Measurements from ENCODE around the gene CPM. TPM values are rescaled to one million over a fixed set of nuclear protein-coding genes. Genes with fewer than 3 reads are reported as not detected.

The CPM gene
- total and polyA plus RNA-seq, 5 donors from 2014 or later: 2.5 to 7.9 (median 5.6) TPM

DNA sequence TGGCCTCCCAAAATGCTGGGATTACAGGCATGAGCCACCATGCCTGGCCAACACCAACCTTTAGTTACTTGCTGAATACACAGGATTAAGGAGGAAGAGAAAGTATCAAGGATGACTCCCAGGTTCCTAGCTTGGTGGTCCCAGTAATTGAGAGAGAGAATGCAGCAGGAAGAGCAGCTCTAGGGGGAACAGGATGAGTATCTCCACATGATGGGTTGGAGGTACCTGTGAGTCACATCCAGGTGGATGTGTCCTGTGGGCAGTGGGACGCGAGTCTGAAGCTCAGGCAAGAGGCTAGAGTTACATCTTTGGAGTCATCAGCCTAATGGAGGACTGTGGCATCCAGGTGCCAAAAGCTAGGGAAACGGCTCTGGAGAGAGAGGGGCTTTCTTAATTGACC is 77.9 kb downstream of the CPM start:
- no peaks in the 10 kb centered on the region for H3K4me1 ChIP-seq (ENCODE audit: control insufficient read depth, insufficient read depth, low read length, poor library complexity, severe bottlenecking)
- no peak overlapping the region for H3K4me3 Mint-ChIP-seq
- no peaks in the 10 kb centered on the region for H3K9me3 Mint-ChIP-seq
- peaks cover 3% of the 10 kb centered on the region for H3K36me3 Mint-ChIP-seq
- H3K27me3 Mint-ChIP-seq: peaks cover 4% of the 10 kb centered on the region
- H3K4me1 Mint-ChIP-seq: peaks cover 0 to 3% (median 1%) of the 10 kb centered on the region in 4 donors
- no peaks in the 10 kb centered on the region for H3K27me3 ChIP-seq (ENCODE audit: control insufficient read depth, insufficient read depth, low read length)
- DNase-seq: no peak
- ATAC-seq (ENCODE audit: low read depth in 2 of 2): no peak
- no peaks in the 10 kb centered on the region for H3K9me3 ChIP-seq (ENCODE audit: control insufficient read depth in 2 of 2, low read length in 2 of 2)
- H3K27ac ChIP-seq (ENCODE audit: insufficient read depth, low read length, poor library complexity, severe bottlenecking): no peak overlapping the region
- H3K36me3 ChIP-seq (ENCODE audit: control insufficient read depth, insufficient read depth, low read length): no peaks in the 10 kb centered on the region
- H3K4me3 ChIP-seq (ENCODE audit: low read depth, low read length): no peak overlapping the region
- no peak overlapping the region for H3K27ac Mint-ChIP-seq

DNA sequence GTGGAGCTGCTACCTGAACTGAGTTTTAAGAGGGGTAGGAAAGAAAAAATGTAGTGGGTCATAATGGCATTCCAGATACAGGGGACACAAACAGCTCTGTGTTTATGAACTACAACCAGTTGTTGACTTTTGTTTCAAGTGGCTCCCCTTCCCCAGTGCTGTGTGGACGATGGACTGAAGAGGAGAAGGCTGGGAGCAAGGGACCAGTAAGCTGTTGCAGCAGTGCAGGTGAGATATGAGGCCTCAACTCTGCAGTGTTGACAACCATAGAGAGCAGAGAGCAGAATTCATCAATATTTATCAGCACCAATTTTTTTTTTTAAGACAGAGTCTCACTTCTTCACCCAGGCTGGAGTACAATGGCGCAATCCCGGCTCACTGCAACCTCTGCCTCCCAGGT is 78.4 kb downstream of the CPM start:
- H3K27ac Mint-ChIP-seq: no peak overlapping the region
- H3K36me3 ChIP-seq (ENCODE audit: control insufficient read depth, insufficient read depth, low read length): no peaks in the 10 kb centered on the region
- H3K9me3 Mint-ChIP-seq: no peaks in the 10 kb centered on the region
- ATAC-seq (ENCODE audit: low read depth in 2 of 2) (no peak), DNase-seq (no peak)
- H3K4me3 ChIP-seq (ENCODE audit: low read depth, low read length): no peak overlapping the region
- peaks cover 3% of the 10 kb centered on the region for H3K36me3 Mint-ChIP-seq
- H3K27me3 Mint-ChIP-seq: peaks cover 4% of the 10 kb centered on the region
- peaks cover 0 to 3% (median 0%) of the 10 kb centered on the region in 4 donors for H3K4me1 Mint-ChIP-seq
- no peaks in the 10 kb centered on the region for H3K4me1 ChIP-seq (ENCODE audit: control insufficient read depth, insufficient read depth, low read length, poor library complexity, severe bottlenecking)
- H3K27ac ChIP-seq (ENCODE audit: insufficient read depth, low read length, poor library complexity, severe bottlenecking): no peak overlapping the region
- H3K9me3 ChIP-seq (ENCODE audit: control insufficient read depth in 2 of 2, low read length in 2 of 2): no peaks in the 10 kb centered on the region
- H3K4me3 Mint-ChIP-seq: no peak overlapping the region
- H3K27me3 ChIP-seq (ENCODE audit: control insufficient read depth, insufficient read depth, low read length): no peaks in the 10 kb centered on the region

- Mint-ChIP-seq H3K36me3 (peaks cover 3% of the 10 kb centered on the region), H3K4me1 (peaks cover 0 to 3% (median 0%) of the 10 kb centered on the region in 4 donors), H3K9me3 (no peaks in the 10 kb centered on the region), H3K27me3 (peaks cover 4% of the 10 kb centered on the region), H3K4me3 (no peak overlapping the region), H3K27ac (no peak overlapping the region)
- Histone ChIP-seq H3K4me1 (ENCODE audit: control insufficient read depth, insufficient read depth, low read length, poor library complexity, severe bottlenecking) (no peaks in the 10 kb centered on the region), H3K27me3 (ENCODE audit: control insufficient read depth, insufficient read depth, low read length) (no peaks in the 10 kb centered on the region), H3K9me3 (ENCODE audit: control insufficient read depth in 2 of 2, low read length in 2 of 2) (no peaks in the 10 kb centered on the region), H3K4me3 (ENCODE audit: low read depth, low read length) (no peak overlapping the region), H3K27ac (ENCODE audit: insufficient read depth, low read length, poor library complexity, severe bottlenecking) (no peak overlapping the region), H3K36me3 (ENCODE audit: control insufficient read depth, insufficient read depth, low read length) (no peaks in the 10 kb centered on the region)
- DNase-seq (no peak), ATAC-seq (ENCODE audit: low read depth in 2 of 2) (no peak)
Observed at GRCh38 chr12:68854078-68854468, 78.9 kb downstream of the CPM start.

- no peak overlapping the region for H3K27ac Mint-ChIP-seq
- Histone ChIP-seq H3K36me3 (ENCODE audit: control insufficient read depth, insufficient read depth, low read length) (no peaks in the 10 kb centered on the region), H3K27ac (ENCODE audit: insufficient read depth, low read length, poor library complexity, severe bottlenecking) (no peak overlapping the region), H3K9me3 (ENCODE audit: control insufficient read depth in 2 of 2, low read length in 2 of 2) (no peaks in the 10 kb centered on the region), H3K4me3 (ENCODE audit: low read depth, low read length) (no peak overlapping the region), H3K27me3 (ENCODE audit: control insufficient read depth, insufficient read depth, low read length) (no peaks in the 10 kb centered on the region), H3K4me1 (ENCODE audit: control insufficient read depth, insufficient read depth, low read length, poor library complexity, severe bottlenecking) (no peaks in the 10 kb centered on the region)
- H3K9me3 Mint-ChIP-seq: no peaks in the 10 kb centered on the region
- no peak for DNase-seq
- ATAC-seq (ENCODE audit: low read depth in 2 of 2): no peak
- H3K36me3 Mint-ChIP-seq: peaks cover 3% of the 10 kb centered on the region
- H3K4me1 Mint-ChIP-seq: peaks cover 0 to 3% (median 0%) of the 10 kb centered on the region in 4 donors
- no peak overlapping the region for H3K4me3 Mint-ChIP-seq
- peaks cover 4% of the 10 kb centered on the region for H3K27me3 Mint-ChIP-seq
Observed at GRCh38 chr12:68853396-68854077, 79.4 kb downstream of the CPM start.

- DNase-seq (no peak), ATAC-seq (ENCODE audit: low read depth in 2 of 2) (no peak)
- Mint-ChIP-seq H3K4me3 (no peak overlapping the region), H3K36me3 (peaks cover 3% of the 10 kb centered on the region), H3K27me3 (peaks cover 4% of the 10 kb centered on the region), H3K9me3 (no peaks in the 10 kb centered on the region), H3K4me1 (peaks cover 0 to 3% (median 0%) of the 10 kb centered on the region in 4 donors), H3K27ac (no peak overlapping the region)
- Histone ChIP-seq H3K27ac (ENCODE audit: insufficient read depth, low read length, poor library complexity, severe bottlenecking) (no peak overlapping the region), H3K36me3 (ENCODE audit: control insufficient read depth, insufficient read depth, low read length) (no peaks in the 10 kb centered on the region), H3K4me3 (ENCODE audit: low read depth, low read length) (no peak overlapping the region), H3K9me3 (ENCODE audit: control insufficient read depth in 2 of 2, low read length in 2 of 2) (no peaks in the 10 kb centered on the region), H3K4me1 (ENCODE audit: control insufficient read depth, insufficient read depth, low read length, poor library complexity, severe bottlenecking) (no peaks in the 10 kb centered on the region), H3K27me3 (ENCODE audit: control insufficient read depth, insufficient read depth, low read length) (no peaks in the 10 kb centered on the region)
Observed at GRCh38 chr12:68851592-68852306, 81.2 kb downstream of the CPM start.

DNA sequence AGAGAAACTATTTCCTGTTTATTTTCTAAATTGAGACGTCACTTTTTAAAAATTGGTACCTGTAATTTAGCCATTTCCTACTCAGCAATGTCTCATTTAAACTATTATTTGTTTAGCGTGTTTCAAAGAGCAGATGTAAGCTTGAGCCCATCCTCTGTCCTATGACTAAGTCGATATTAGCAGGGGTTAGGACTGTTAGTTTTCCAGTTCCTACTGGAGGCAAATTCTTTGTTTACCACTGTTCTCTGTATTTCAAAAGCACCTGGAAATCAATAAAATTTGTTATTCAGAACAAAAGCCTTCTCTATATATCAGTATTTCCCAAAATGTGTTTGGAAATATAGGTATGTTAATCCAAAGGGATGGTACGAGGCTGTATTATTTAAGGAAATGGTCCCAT is 82.6 kb downstream of the CPM start:
- no peaks in the 10 kb centered on the region for H3K9me3 ChIP-seq (ENCODE audit: control insufficient read depth in 2 of 2, low read length in 2 of 2)
- H3K4me3 ChIP-seq (ENCODE audit: low read depth, low read length): no peak overlapping the region
- H3K4me1 ChIP-seq (ENCODE audit: control insufficient read depth, insufficient read depth, low read length, poor library complexity, severe bottlenecking): no peaks in the 10 kb centered on the region
- no peaks in the 10 kb centered on the region for H3K9me3 Mint-ChIP-seq
- H3K27ac Mint-ChIP-seq: no peak overlapping the region
- H3K36me3 Mint-ChIP-seq: peaks cover 3% of the 10 kb centered on the region
- no peaks in the 10 kb centered on the region for H3K36me3 ChIP-seq (ENCODE audit: control insufficient read depth, insufficient read depth, low read length)
- DNase-seq (no peak), ATAC-seq (ENCODE audit: low read depth in 2 of 2) (no peak)
- no peak overlapping the region for H3K4me3 Mint-ChIP-seq
- peaks cover 0 to 3% (median 0%) of the 10 kb centered on the region in 4 donors for H3K4me1 Mint-ChIP-seq
- no peak overlapping the region for H3K27ac ChIP-seq (ENCODE audit: insufficient read depth, low read length, poor library complexity, severe bottlenecking)
- H3K27me3 ChIP-seq (ENCODE audit: control insufficient read depth, insufficient read depth, low read length): no peaks in the 10 kb centered on the region
- peaks cover 4% of the 10 kb centered on the region for H3K27me3 Mint-ChIP-seq

DNA sequence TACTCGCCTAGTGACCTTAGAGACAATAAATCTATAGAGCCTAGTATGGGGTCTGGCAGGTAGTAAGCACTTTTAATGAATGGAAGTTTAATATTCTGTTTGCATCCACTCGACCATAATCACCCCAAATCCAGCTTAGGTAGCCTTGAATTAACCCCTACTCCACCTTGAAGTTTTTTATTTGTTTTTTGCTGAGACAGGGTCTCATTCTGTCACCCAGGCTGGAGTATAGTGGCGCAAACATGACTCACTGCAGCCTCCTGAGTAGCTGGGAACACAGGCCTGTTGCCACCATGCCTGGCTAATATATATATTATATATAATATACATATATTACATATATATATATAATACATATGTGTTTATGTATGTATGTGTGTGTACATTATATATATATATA is 86.2 kb downstream of the CPM start:
- Histone ChIP-seq H3K36me3 (ENCODE audit: control insufficient read depth, insufficient read depth, low read length) (peaks cover 18% of the 10 kb centered on the region), H3K27ac (ENCODE audit: insufficient read depth, low read length, poor library complexity, severe bottlenecking) (no peak overlapping the region), H3K4me1 (ENCODE audit: control insufficient read depth, insufficient read depth, low read length, poor library complexity, severe bottlenecking) (no peaks in the 10 kb centered on the region), H3K9me3 (ENCODE audit: control insufficient read depth in 2 of 2, low read length in 2 of 2) (no peaks in the 10 kb centered on the region), H3K27me3 (ENCODE audit: control insufficient read depth, insufficient read depth, low read length) (no peaks in the 10 kb centered on the region), H3K4me3 (ENCODE audit: low read depth, low read length) (no peak overlapping the region)
- DNase-seq (no peak), ATAC-seq (ENCODE audit: low read depth in 2 of 2) (no peak)
- no peaks in the 10 kb centered on the region for H3K27me3 Mint-ChIP-seq
- H3K36me3 Mint-ChIP-seq: peaks cover 5% of the 10 kb centered on the region
- peaks cover 4 to 11% (median 7%) of the 10 kb centered on the region in 4 donors for H3K4me1 Mint-ChIP-seq
- peak overlapping the region in 1 of 3 donors; percentile 42 for H3K27ac Mint-ChIP-seq
- no peaks in the 10 kb centered on the region for H3K9me3 Mint-ChIP-seq
- H3K4me3 Mint-ChIP-seq: no peak overlapping the region

Measured in CD4-positive, CD25-positive, alpha-beta regulatory T cell (primary cell).